Karpas-422 (cell line): ENCODE results near the gene TAAR8. TPM values are rescaled to one million over a fixed set of nuclear protein-coding genes. Genes with fewer than 3 reads are reported as not detected.

Experiments used
- DNase-seq: peaks from one replicate; pipeline ENCODE4 v3.0.0-alpha.2; 2015
- H2AFZ ChIP-seq: fragments of 200-600 bp; sonication (generic); 2 replicates; pipeline ENCODE4 v1.6.1; 2014; ENCODE audit warnings: antibody characterized with exemption, low read length, mixed read lengths
- H3K27ac ChIP-seq: fragments of 200-600 bp; sonication (generic); 2 replicates; pipeline ENCODE4 v1.5.1; 2014; ENCODE audit warnings: mild to moderate bottlenecking, low read length, moderate library complexity
- H3K27me3 ChIP-seq: fragments of 200-600 bp; sonication (generic); 2 replicates; pipeline ENCODE4 v1.6.1; 2014; ENCODE audit warnings: low read length, mixed read lengths
- H3K36me3 ChIP-seq: fragments of 200-600 bp; sonication (generic); 2 replicates; pipeline ENCODE4 v1.6.1; 2014; ENCODE audit warnings: low read length, mixed read lengths; ENCODE audit not compliant: insufficient read depth
- H3K4me1 ChIP-seq: fragments of 200-600 bp; sonication (generic); 2 replicates; pipeline ENCODE4 v1.6.1; 2014; ENCODE audit warnings: mild to moderate bottlenecking, low read length, mixed read lengths
- H3K4me2 ChIP-seq: fragments of 200-600 bp; sonication (generic); 2 replicates; pipeline ENCODE4 v1.6.1; 2014; ENCODE audit warnings: low read length, low read depth, mild to moderate bottlenecking; ENCODE audit not compliant: poor library complexity, severe bottlenecking
- H3K4me3 ChIP-seq: fragments of 200-600 bp; sonication (generic); 2 replicates; pipeline ENCODE4 v1.5.1; 2014; ENCODE audit warnings: mild to moderate bottlenecking, antibody characterized with exemption, low read length, mixed read lengths
- H3K79me2 ChIP-seq: fragments of 200-600 bp; sonication (generic); 2 replicates; pipeline ENCODE4 v1.6.1; 2014; ENCODE audit warnings: mild to moderate bottlenecking, low read length, mixed read lengths
- H3K9ac ChIP-seq: fragments of 200-600 bp; sonication (generic); 2 replicates; pipeline ENCODE4 v1.6.0; 2014; ENCODE audit warnings: low read length
- H3K9me2 ChIP-seq: fragments of 200-600 bp; sonication (generic), shearing (Covaris generic); replicated peaks from 2 replicates; pipeline ENCODE4 v1.6.0; 2014; ENCODE audit warnings: mild to moderate bottlenecking, low read length, moderate library complexity; ENCODE audit not compliant: insufficient read depth
- H3K9me3 ChIP-seq: fragments of 300-700, 200-600 bp; sonication (generic); 2 replicates; pipeline ENCODE4 v1.6.1; 2014; ENCODE audit warnings: low read length, mixed read lengths
- H4K20me1 ChIP-seq: fragments of 200-600 bp; sonication (generic); 2 replicates; pipeline ENCODE4 v1.6.1; 2014; ENCODE audit warnings: mild to moderate bottlenecking, antibody characterized with exemption, low read length, low read depth; ENCODE audit not compliant: insufficient read depth
- total RNA-seq: library from RNA; depleted of rRNA; stranded (reverse); fragments of >200 nt; shearing (Covaris generic); gene quantifications from 2 replicates; pipeline ENCODE4 v1.2.3, GENCODE V29; 2014; ENCODE audit warnings: low replicate concordance

Gene TAAR8
- total RNA-seq, 1 experiment from 2014 or later, result not detected

GRCh38 chr6:132512638-132513632 is 39.5 kb upstream of the TAAR8 start, which contains the start of gene STX7:
Gene STX7 (minus strand): TSS chr6:132513116. CDS start chr6:132503530, 9,586 bp downstream.
- peak; percentile 95 for DNase-seq
- Histone ChIP-seq H3K4me3 (peak within 1 kb of the TSS; percentile 69), H4K20me1 (no peaks in the 10 kb centered on the region), H3K79me2 (peaks cover 46% of the 10 kb centered on the region), H3K9me3 (no peaks in the 10 kb centered on the region), H3K4me1 (peaks cover 47% of the 10 kb centered on the region), H3K4me2 (peak within 1 kb of the TSS; percentile 94), H3K27me3 (no peaks in the 10 kb centered on the region), H3K27ac (peak within 1 kb of the TSS; percentile 90), H3K9ac (peak within 1 kb of the TSS; percentile 79), H2AFZ (peak within 1 kb of the TSS; percentile 45; the same call in 1 of the 2 replicates), H3K36me3 (peaks cover 22% of the 10 kb centered on the region), H3K9me2 (no peaks in the 10 kb centered on the region)

GRCh38 chr6:132513831-132514545 is 38.5 kb upstream of the TAAR8 start:
- no peak for DNase-seq
- no peaks in the 10 kb centered on the region for H3K9me2 ChIP-seq
- H3K9ac ChIP-seq, result peak overlapping the region; percentile 79
- peak overlapping the region; percentile 22; the same call in 1 of the 2 replicates for H2AFZ ChIP-seq
- H3K27me3 ChIP-seq, result no peaks in the 10 kb centered on the region
- H3K4me2 ChIP-seq, result peak overlapping the region; percentile 94
- peak overlapping the region; percentile 69 for H3K4me3 ChIP-seq
- no peaks in the 10 kb centered on the region for H3K9me3 ChIP-seq
- H4K20me1 ChIP-seq, result no peaks in the 10 kb centered on the region
- H3K4me1 ChIP-seq, result peaks cover 37% of the 10 kb centered on the region
- H3K79me2 ChIP-seq, result peaks cover 36% of the 10 kb centered on the region
- H3K36me3 ChIP-seq, result peaks cover 12% of the 10 kb centered on the region; the same call in 1 of the 2 replicates
- H3K27ac ChIP-seq, result no peak overlapping the region

- no peak for DNase-seq
- H3K4me3 ChIP-seq, result no peak overlapping the region
- H3K4me2 ChIP-seq, result no peak overlapping the region
- H3K79me2 ChIP-seq, result peaks cover 23% of the 10 kb centered on the region
- no peaks in the 10 kb centered on the region for H3K9me3 ChIP-seq
- no peaks in the 10 kb centered on the region for H3K27me3 ChIP-seq
- H4K20me1 ChIP-seq, result no peaks in the 10 kb centered on the region
- H3K9ac ChIP-seq, result no peak overlapping the region
- no peaks in the 10 kb centered on the region for H3K9me2 ChIP-seq
- H2AFZ ChIP-seq, result no peak overlapping the region
- peaks cover 27% of the 10 kb centered on the region for H3K4me1 ChIP-seq
- no peak overlapping the region for H3K27ac ChIP-seq
- H3K36me3 ChIP-seq, result 0 out of 2 replicates have a peak, but pooled peaks cover 3% of the 10 kb centered on the region
Measured at GRCh38 chr6:132515386-132515785, 37.1 kb upstream of the TAAR8 start.

- no peak overlapping the region for H3K4me2 ChIP-seq
- no peak overlapping the region for H2AFZ ChIP-seq
- no peak overlapping the region for H3K27ac ChIP-seq
- H3K9me2 ChIP-seq, result no peaks in the 10 kb centered on the region
- H3K79me2 ChIP-seq, result no peaks in the 10 kb centered on the region
- no peak for DNase-seq
- no peaks in the 10 kb centered on the region for H3K27me3 ChIP-seq
- H3K9me3 ChIP-seq, result no peaks in the 10 kb centered on the region
- no peak overlapping the region for H3K9ac ChIP-seq
- peaks cover 5% of the 10 kb centered on the region; the same call in 1 of the 2 replicates for H3K4me1 ChIP-seq
- no peaks in the 10 kb centered on the region for H4K20me1 ChIP-seq
- H3K36me3 ChIP-seq, result no peaks in the 10 kb centered on the region
- H3K4me3 ChIP-seq, result no peak overlapping the region
Measured at GRCh38 chr6:132520953-132521352, 31.5 kb upstream of the TAAR8 start.

GRCh38 chr6:132524646-132525045 is 27.8 kb upstream of the TAAR8 start:
- H3K27ac ChIP-seq, result no peak overlapping the region
- peaks cover 30% of the 10 kb centered on the region for H3K4me1 ChIP-seq
- no peaks in the 10 kb centered on the region for H3K9me2 ChIP-seq
- H3K9ac ChIP-seq, result no peak overlapping the region
- no peak overlapping the region for H3K4me2 ChIP-seq
- H4K20me1 ChIP-seq, result no peaks in the 10 kb centered on the region
- H2AFZ ChIP-seq, result no peak overlapping the region
- no peaks in the 10 kb centered on the region for H3K36me3 ChIP-seq
- DNase-seq, result no peak
- no peaks in the 10 kb centered on the region for H3K79me2 ChIP-seq
- H3K27me3 ChIP-seq, result no peaks in the 10 kb centered on the region
- no peak overlapping the region for H3K4me3 ChIP-seq
- no peaks in the 10 kb centered on the region for H3K9me3 ChIP-seq

- no peak overlapping the region for H2AFZ ChIP-seq
- no peaks in the 10 kb centered on the region for H3K36me3 ChIP-seq
- no peak overlapping the region for H3K4me2 ChIP-seq
- peaks cover 37% of the 10 kb centered on the region for H3K4me1 ChIP-seq
- H3K9me2 ChIP-seq, result no peaks in the 10 kb centered on the region
- no peak overlapping the region for H3K4me3 ChIP-seq
- no peak for DNase-seq
- H3K27ac ChIP-seq, result no peak overlapping the region
- H4K20me1 ChIP-seq, result no peaks in the 10 kb centered on the region
- H3K27me3 ChIP-seq, result no peaks in the 10 kb centered on the region
- no peaks in the 10 kb centered on the region for H3K79me2 ChIP-seq
- no peaks in the 10 kb centered on the region for H3K9me3 ChIP-seq
- H3K9ac ChIP-seq, result no peak overlapping the region
Measured at GRCh38 chr6:132525866-132526265, 26.6 kb upstream of the TAAR8 start.

- H3K36me3 ChIP-seq, result no peaks in the 10 kb centered on the region
- DNase-seq, result no peak
Measured at GRCh38 chr6:132526461-132526860, 26.0 kb upstream of the TAAR8 start.

GRCh38 chr6:132527791-132528190 is 24.7 kb upstream of the TAAR8 start:
- Histone ChIP-seq H4K20me1 (no peaks in the 10 kb centered on the region), H3K4me2 (no peak overlapping the region), H3K27me3 (no peaks in the 10 kb centered on the region)

More at GRCh38 chr6:132526461-132526860, 26.0 kb upstream of the TAAR8 start:
- Histone ChIP-seq H3K9me3 (no peaks in the 10 kb centered on the region), H3K27ac (no peak overlapping the region), H3K9me2 (no peaks in the 10 kb centered on the region), H3K27me3 (no peaks in the 10 kb centered on the region), H4K20me1 (no peaks in the 10 kb centered on the region), H2AFZ (no peak overlapping the region), H3K9ac (no peak overlapping the region), H3K79me2 (no peaks in the 10 kb centered on the region), H3K4me2 (no peak overlapping the region), H3K4me3 (no peak overlapping the region), H3K4me1 (peaks cover 37% of the 10 kb centered on the region)

More at GRCh38 chr6:132527791-132528190, 24.7 kb upstream of the TAAR8 start:
- peaks cover 32% of the 10 kb centered on the region for H3K4me1 ChIP-seq
- no peak overlapping the region for H2AFZ ChIP-seq
- H3K27ac ChIP-seq, result no peak overlapping the region
- no peaks in the 10 kb centered on the region for H3K36me3 ChIP-seq
- DNase-seq, result peak; percentile 77
- no peaks in the 10 kb centered on the region for H3K9me3 ChIP-seq
- H3K9me2 ChIP-seq, result no peaks in the 10 kb centered on the region
- no peak overlapping the region for H3K4me3 ChIP-seq
- no peaks in the 10 kb centered on the region for H3K79me2 ChIP-seq
- H3K9ac ChIP-seq, result no peak overlapping the region
